ENCODE data around the gene VEZF1. TPM values are rescaled to one million over a fixed set of nuclear protein-coding genes. Genes with fewer than 3 reads are reported as not detected.
A peak's percentile ranks its signal among the peaks of the same experiment; 100 is the strongest.

VEZF1 gene
- total RNA-seq, 2 donors from 2014 or later = 50.3 to 59.3 TPM

DNA sequence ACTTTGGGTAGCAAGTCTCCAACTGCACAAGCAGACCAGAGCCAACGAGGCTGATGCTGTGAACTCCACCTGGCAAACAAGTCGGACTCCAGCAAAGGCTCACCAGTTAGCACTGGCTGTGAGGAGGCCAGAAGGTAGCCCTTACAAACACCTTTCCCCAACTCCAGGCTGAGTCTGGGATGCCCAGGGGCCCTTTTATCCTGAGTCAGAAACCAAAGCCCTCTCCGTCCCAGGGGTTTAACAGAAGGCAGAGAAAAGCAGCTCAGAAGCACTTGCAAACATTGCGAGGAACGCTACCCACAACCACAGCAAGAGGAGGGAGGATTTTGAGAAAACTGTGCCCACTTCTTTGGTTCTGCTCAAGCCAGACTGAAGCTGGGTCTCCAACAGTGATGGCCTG lies 57.8 kb downstream of the VEZF1 start:
- H3K9me3 ChIP-seq (ENCODE audit: control insufficient read depth, low read length) = no peaks in the 10 kb centered on the region
- DNase-seq = no peak
- H3K9ac ChIP-seq (ENCODE audit: extremely low read depth, low read length, poor library complexity, severe bottlenecking) = no peak overlapping the region
- H3K36me3 Mint-ChIP-seq (ENCODE audit: low read depth) = no peaks in the 10 kb centered on the region
- no peak overlapping the region for H3K4me3 ChIP-seq (ENCODE audit: low read length)
- H3K36me3 ChIP-seq (ENCODE audit: control insufficient read depth, insufficient read depth, low read length) = no peaks in the 10 kb centered on the region
- no peaks in the 10 kb centered on the region for H3K27me3 ChIP-seq (ENCODE audit: control insufficient read depth, insufficient read depth, low read length, poor library complexity, severe bottlenecking)
- no peak overlapping the region for H3K4me3 Mint-ChIP-seq
- peaks cover 13% of the 10 kb centered on the region for H3K4me1 ChIP-seq (ENCODE audit: control insufficient read depth, insufficient read depth, low read length)
- WGBS, 2 experiments (ENCODE audit: insufficient coverage in 1 of 2, insufficient read length in 1 of 2) = 93 to 97% methylated on average over 2 to 5 of the region's 5 CpGs
- H3K27ac Mint-ChIP-seq = no peak overlapping the region
- TF ChIP-seq, protein P1, sequence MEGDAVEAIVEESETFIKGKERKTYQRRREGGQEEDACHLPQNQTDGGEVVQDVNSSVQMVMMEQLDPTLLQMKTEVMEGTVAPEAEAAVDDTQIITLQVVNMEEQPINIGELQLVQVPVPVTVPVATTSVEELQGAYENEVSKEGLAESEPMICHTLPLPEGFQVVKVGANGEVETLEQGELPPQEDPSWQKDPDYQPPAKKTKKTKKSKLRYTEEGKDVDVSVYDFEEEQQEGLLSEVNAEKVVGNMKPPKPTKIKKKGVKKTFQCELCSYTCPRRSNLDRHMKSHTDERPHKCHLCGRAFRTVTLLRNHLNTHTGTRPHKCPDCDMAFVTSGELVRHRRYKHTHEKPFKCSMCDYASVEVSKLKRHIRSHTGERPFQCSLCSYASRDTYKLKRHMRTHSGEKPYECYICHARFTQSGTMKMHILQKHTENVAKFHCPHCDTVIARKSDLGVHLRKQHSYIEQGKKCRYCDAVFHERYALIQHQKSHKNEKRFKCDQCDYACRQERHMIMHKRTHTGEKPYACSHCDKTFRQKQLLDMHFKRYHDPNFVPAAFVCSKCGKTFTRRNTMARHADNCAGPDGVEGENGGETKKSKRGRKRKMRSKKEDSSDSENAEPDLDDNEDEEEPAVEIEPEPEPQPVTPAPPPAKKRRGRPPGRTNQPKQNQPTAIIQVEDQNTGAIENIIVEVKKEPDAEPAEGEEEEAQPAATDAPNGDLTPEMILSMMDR (conservative IDR thresholded peaks at IDR 0.05) = no peak
- H3K4me1 Mint-ChIP-seq = peaks cover 53% of the 10 kb centered on the region
- no peaks in the 10 kb centered on the region for H3K9me3 Mint-ChIP-seq
- peak overlapping the region; percentile 14 for H3K27ac ChIP-seq (ENCODE audit: low read depth, low read length)
- H3K27me3 Mint-ChIP-seq (ENCODE audit: insufficient read depth) = peaks cover 8% of the 10 kb centered on the region

DNA sequence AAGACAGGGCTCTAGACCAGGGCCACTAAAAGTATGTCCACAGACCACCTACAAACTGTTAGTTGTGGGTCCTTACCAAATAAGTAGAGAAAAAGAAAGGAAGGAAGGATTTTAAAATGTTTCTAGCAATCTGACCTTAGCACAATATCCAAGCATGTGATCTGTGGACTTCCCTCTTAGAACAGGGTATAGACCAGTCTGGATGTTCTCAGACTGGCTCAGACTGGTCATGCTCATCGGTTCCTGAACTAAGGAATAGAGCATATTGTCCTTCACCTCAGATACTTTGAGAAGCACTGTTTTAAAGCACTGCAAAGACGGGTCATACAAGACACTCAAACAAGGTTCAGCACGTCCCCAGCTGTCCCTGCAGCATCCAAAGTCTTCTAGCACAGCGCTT lies 58.7 kb downstream of the VEZF1 start:
- WGBS, 2 experiments (ENCODE audit: insufficient coverage in 1 of 2, insufficient read length in 1 of 2) = 90 to 92% methylated on average over 4 of the region's 4 CpGs
- Mint-ChIP-seq H3K4me1 (peaks cover 57% of the 10 kb centered on the region), H3K4me3 (no peak overlapping the region), H3K27ac (no peak overlapping the region), H3K9me3 (no peaks in the 10 kb centered on the region), H3K36me3 (ENCODE audit: low read depth) (peaks cover under 1% of the 10 kb centered on the region), H3K27me3 (ENCODE audit: insufficient read depth) (peaks cover 10% of the 10 kb centered on the region)
- H3K27ac ChIP-seq (ENCODE audit: low read depth, low read length) = no peak overlapping the region
- DNase-seq = no peak
- peaks cover 15% of the 10 kb centered on the region for H3K4me1 ChIP-seq (ENCODE audit: control insufficient read depth, insufficient read depth, low read length)
- H3K9ac ChIP-seq (ENCODE audit: extremely low read depth, low read length, poor library complexity, severe bottlenecking) = no peak overlapping the region
- no peak overlapping the region for H3K4me3 ChIP-seq (ENCODE audit: low read length)
- no peaks in the 10 kb centered on the region for H3K9me3 ChIP-seq (ENCODE audit: control insufficient read depth, low read length)
- H3K27me3 ChIP-seq (ENCODE audit: control insufficient read depth, insufficient read depth, low read length, poor library complexity, severe bottlenecking) = no peaks in the 10 kb centered on the region
- H3K36me3 ChIP-seq (ENCODE audit: control insufficient read depth, insufficient read depth, low read length) = no peaks in the 10 kb centered on the region
- TF ChIP-seq, protein P1 (conservative IDR thresholded peaks at IDR 0.05) = no peak

DNA sequence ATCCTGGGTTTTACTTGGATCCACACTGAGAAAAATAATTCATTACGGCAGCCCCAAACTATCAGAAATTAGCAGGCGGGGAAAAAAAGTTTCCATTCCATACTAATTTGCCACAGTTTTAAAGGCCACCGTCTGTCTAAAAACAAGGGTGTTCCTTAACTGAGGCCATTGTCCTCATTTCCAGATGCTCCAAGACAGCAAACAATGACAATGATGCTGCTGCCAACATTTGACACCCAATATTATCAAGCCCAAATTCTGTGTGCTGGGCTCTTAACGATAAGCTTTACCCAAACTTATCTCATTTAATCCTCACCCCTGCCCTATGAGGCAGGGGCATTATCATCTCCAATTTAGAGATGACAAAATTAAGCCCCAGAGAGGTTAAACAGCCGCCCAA lies 59.1 kb downstream of the VEZF1 start:
- H3K4me3 ChIP-seq (ENCODE audit: low read length) = no peak overlapping the region
- Mint-ChIP-seq H3K4me1 (peaks cover 57% of the 10 kb centered on the region), H3K27ac (no peak overlapping the region), H3K4me3 (no peak overlapping the region), H3K9me3 (no peaks in the 10 kb centered on the region), H3K36me3 (ENCODE audit: low read depth) (peaks cover 2% of the 10 kb centered on the region), H3K27me3 (ENCODE audit: insufficient read depth) (peaks cover 13% of the 10 kb centered on the region)
- no peaks in the 10 kb centered on the region for H3K27me3 ChIP-seq (ENCODE audit: control insufficient read depth, insufficient read depth, low read length, poor library complexity, severe bottlenecking)
- WGBS, 2 experiments (ENCODE audit: insufficient coverage in 1 of 2, insufficient read length in 1 of 2) = 84 to 88% methylated on average over 3 to 5 of the region's 5 CpGs
- TF ChIP-seq, protein P1 (conservative IDR thresholded peaks at IDR 0.05) = no peak
- no peak for DNase-seq
- H3K4me1 ChIP-seq (ENCODE audit: control insufficient read depth, insufficient read depth, low read length) = peaks cover 15% of the 10 kb centered on the region
- H3K27ac ChIP-seq (ENCODE audit: low read depth, low read length) = no peak overlapping the region
- no peaks in the 10 kb centered on the region for H3K36me3 ChIP-seq (ENCODE audit: control insufficient read depth, insufficient read depth, low read length)
- no peak overlapping the region for H3K9ac ChIP-seq (ENCODE audit: extremely low read depth, low read length, poor library complexity, severe bottlenecking)
- H3K9me3 ChIP-seq (ENCODE audit: control insufficient read depth, low read length) = no peaks in the 10 kb centered on the region

Data from endodermal cell (in vitro differentiated cells).